ENCODE measurements around the gene KRT5.
A peak's percentile ranks its signal among the peaks of the same experiment; 100 is the strongest.

Gene KRT5

GRCh38 chr12:52522346-52523011 lies 2.3 kb upstream of the KRT5 start:
- H3K36me3 Mint-ChIP-seq (ENCODE audit: insufficient read depth) = no peaks in the 10 kb centered on the region
- DNase-seq (no peak), ATAC-seq (replicated peaks) (no peak)
- no peak overlapping the region for H3K27ac Mint-ChIP-seq
- H3K27me3 Mint-ChIP-seq = peaks cover 12 to 25% of the 10 kb centered on the region in 2 donors
- no peak overlapping the region for H3K4me3 Mint-ChIP-seq
- H3K9me3 Mint-ChIP-seq = no peaks in the 10 kb centered on the region
- H3K4me1 Mint-ChIP-seq (ENCODE audit: low read depth in 2 of 2) = peaks cover 13 to 18% of the 10 kb centered on the region in 2 donors

- Mint-ChIP-seq H3K4me3 (no peak overlapping the region), H3K36me3 (ENCODE audit: insufficient read depth) (no peaks in the 10 kb centered on the region), H3K9me3 (no peaks in the 10 kb centered on the region), H3K27me3 (peaks cover 12 to 25% of the 10 kb centered on the region in 2 donors), H3K4me1 (ENCODE audit: low read depth in 2 of 2) (peaks cover 9 to 13% of the 10 kb centered on the region in 2 donors), H3K27ac (peak overlapping the region in 1 of 2 donors; percentile 20)
- no peak for DNase-seq
- ATAC-seq (replicated peaks) = peak; percentile 36
Measured at GRCh38 chr12:52521568-52522266, 1.5 kb upstream of the KRT5 start.

- H3K4me3 Mint-ChIP-seq = no peak overlapping the region
- no peak for ATAC-seq (replicated peaks)
- peaks cover 12 to 27% of the 10 kb centered on the region in 2 donors for H3K27me3 Mint-ChIP-seq
- H3K27ac Mint-ChIP-seq = peak overlapping the region in 1 of 2 donors; percentile 20
- H3K4me1 Mint-ChIP-seq (ENCODE audit: low read depth in 2 of 2) = peaks cover 4 to 8% of the 10 kb centered on the region in 2 donors
- no peaks in the 10 kb centered on the region for H3K36me3 Mint-ChIP-seq (ENCODE audit: insufficient read depth)
- H3K9me3 Mint-ChIP-seq = no peaks in the 10 kb centered on the region
- DNase-seq = no peak
Measured at GRCh38 chr12:52521175-52521567, 977 bp upstream of the KRT5 start.

GRCh38 chr12:52519387-52519703 lies 849 bp downstream of the KRT5 start:
- no peak overlapping the region for H3K4me3 Mint-ChIP-seq
- H3K27ac Mint-ChIP-seq = no peak overlapping the region
- no peaks in the 10 kb centered on the region for H3K9me3 Mint-ChIP-seq
- H3K36me3 Mint-ChIP-seq (ENCODE audit: insufficient read depth) = no peaks in the 10 kb centered on the region
- H3K27me3 Mint-ChIP-seq = peaks cover 12 to 45% of the 10 kb centered on the region in 2 donors
- no peak for DNase-seq
- H3K4me1 Mint-ChIP-seq (ENCODE audit: low read depth in 2 of 2) = peaks cover 2 to 8% of the 10 kb centered on the region in 2 donors
- no peak for ATAC-seq (replicated peaks)

- Mint-ChIP-seq H3K4me3 (no peak overlapping the region), H3K36me3 (ENCODE audit: insufficient read depth) (no peaks in the 10 kb centered on the region), H3K4me1 (ENCODE audit: low read depth in 2 of 2) (peaks cover 2 to 8% of the 10 kb centered on the region in 2 donors), H3K9me3 (no peaks in the 10 kb centered on the region), H3K27ac (peak overlapping the region in 1 of 2 donors; percentile 22), H3K27me3 (peaks cover 12 to 48% of the 10 kb centered on the region in 2 donors)
- ATAC-seq (replicated peaks) (no peak), DNase-seq (no peak)
Measured at GRCh38 chr12:52518574-52519386, 1.4 kb downstream of the KRT5 start.

GRCh38 chr12:52517888-52518287 lies 2.3 kb downstream of the KRT5 start:
- Mint-ChIP-seq H3K36me3 (ENCODE audit: insufficient read depth) (no peaks in the 10 kb centered on the region), H3K4me1 (ENCODE audit: low read depth in 2 of 2) (peaks cover 2 to 8% of the 10 kb centered on the region in 2 donors), H3K27ac (no peak overlapping the region), H3K27me3 (peaks cover 12 to 44% of the 10 kb centered on the region in 2 donors), H3K9me3 (no peaks in the 10 kb centered on the region), H3K4me3 (no peak overlapping the region)
- ATAC-seq (replicated peaks) (no peak), DNase-seq (no peak)

GRCh38 chr12:52517005-52517835 lies 3.0 kb downstream of the KRT5 start:
- no peak for DNase-seq
- no peak overlapping the region for H3K4me3 Mint-ChIP-seq
- H3K36me3 Mint-ChIP-seq (ENCODE audit: insufficient read depth) = no peaks in the 10 kb centered on the region
- peaks cover 2 to 8% of the 10 kb centered on the region in 2 donors for H3K4me1 Mint-ChIP-seq (ENCODE audit: low read depth in 2 of 2)
- H3K9me3 Mint-ChIP-seq = no peaks in the 10 kb centered on the region
- peaks cover 9 to 43% of the 10 kb centered on the region in 2 donors for H3K27me3 Mint-ChIP-seq
- ATAC-seq (replicated peaks) = no peak
- H3K27ac Mint-ChIP-seq = no peak overlapping the region

GRCh38 chr12:52515927-52516831 lies 4.0 kb downstream of the KRT5 start:
- peaks cover 0 to 42% of the 10 kb centered on the region in 2 donors for H3K27me3 Mint-ChIP-seq
- no peak overlapping the region for H3K27ac Mint-ChIP-seq
- ATAC-seq (replicated peaks) = no peak
- peaks cover 0 to 1% of the 10 kb centered on the region in 2 donors for H3K4me1 Mint-ChIP-seq (ENCODE audit: low read depth in 2 of 2)
- no peak overlapping the region for H3K4me3 Mint-ChIP-seq
- DNase-seq = no peak
- H3K9me3 Mint-ChIP-seq = no peaks in the 10 kb centered on the region
- H3K36me3 Mint-ChIP-seq (ENCODE audit: insufficient read depth) = no peaks in the 10 kb centered on the region

GRCh38 chr12:52515319-52515646 lies 4.9 kb downstream of the KRT5 start:
- Mint-ChIP-seq H3K27ac (no peak overlapping the region), H3K36me3 (ENCODE audit: insufficient read depth) (no peaks in the 10 kb centered on the region), H3K4me1 (ENCODE audit: low read depth in 2 of 2) (no peaks in the 10 kb centered on the region), H3K9me3 (no peaks in the 10 kb centered on the region), H3K4me3 (no peak overlapping the region), H3K27me3 (peaks cover 0 to 45% of the 10 kb centered on the region in 2 donors)
- ATAC-seq (replicated peaks) (no peak), DNase-seq (no peak)

- ATAC-seq (replicated peaks) (no peak), DNase-seq (no peak)
- Mint-ChIP-seq H3K9me3 (no peaks in the 10 kb centered on the region), H3K27me3 (peaks cover 0 to 51% of the 10 kb centered on the region in 2 donors), H3K4me1 (ENCODE audit: low read depth in 2 of 2) (no peaks in the 10 kb centered on the region), H3K4me3 (no peak overlapping the region), H3K36me3 (ENCODE audit: insufficient read depth) (no peaks in the 10 kb centered on the region), H3K27ac (no peak overlapping the region)
Measured at GRCh38 chr12:52514471-52515318, 5.5 kb downstream of the KRT5 start.

GRCh38 chr12:52513736-52514135 lies 6.5 kb downstream of the KRT5 start:
- DNase-seq (no peak), ATAC-seq (replicated peaks) (no peak)
- H3K9me3 Mint-ChIP-seq = no peaks in the 10 kb centered on the region
- H3K27me3 Mint-ChIP-seq = peaks cover 0 to 55% of the 10 kb centered on the region in 2 donors
- H3K4me3 Mint-ChIP-seq = no peak overlapping the region
- no peaks in the 10 kb centered on the region for H3K4me1 Mint-ChIP-seq (ENCODE audit: low read depth in 2 of 2)
- no peaks in the 10 kb centered on the region for H3K36me3 Mint-ChIP-seq (ENCODE audit: insufficient read depth)
- no peak overlapping the region for H3K27ac Mint-ChIP-seq

- Mint-ChIP-seq H3K36me3 (ENCODE audit: insufficient read depth) (no peaks in the 10 kb centered on the region), H3K27me3 (peaks cover 19 to 60% of the 10 kb centered on the region in 2 donors), H3K4me1 (ENCODE audit: low read depth in 2 of 2) (peaks cover 3 to 8% of the 10 kb centered on the region in 2 donors), H3K4me3 (no peak overlapping the region), H3K27ac (peak overlapping the region in 1 of 2 donors; percentile 48), H3K9me3 (no peaks in the 10 kb centered on the region)
- ATAC-seq (replicated peaks) (no peak), DNase-seq (no peak)
Measured at GRCh38 chr12:52508211-52508610, 12.0 kb downstream of the KRT5 start.

Measured in effector memory CD8-positive, alpha-beta T cell (primary cell).